Epithelial cell of alveolus of lung (primary cell): ENCODE measurements around the gene SORCS3. TPM values are rescaled to one million over a fixed set of nuclear protein-coding genes. Genes with fewer than 3 reads are reported as not detected.

ENCODE experiments used
- total RNA-seq: library from RNA; depleted of rRNA; stranded (reverse); fragments of >200 nt; gene quantifications from 2 replicates; pipeline ENCODE4 v1.2.1, GENCODE V29; 2015

The SORCS3 gene
- not detected in 2 replicates for total RNA-seq

GRCh38 chr10:104641187-104641936 is at the start of gene SORCS3:
Gene SORCS3, plus strand, starts transcription at chr10:104641290.

